Subcutaneous adipose tissue (tissue), 4 donors: Measurements from ENCODE around the gene HS6ST3. TPM values are rescaled to one million over a fixed set of nuclear protein-coding genes. Genes with fewer than 3 reads are reported as not detected.

ENCODE experiments used
- total RNA-seq, 4 donors: library from RNA; depleted of rRNA; stranded (reverse); fragments of >200 nt; gene quantifications; one replicate each; pipeline ENCODE4 v1.1.0, GENCODE V29; 2016
- TF ChIP-seq, protein P1 (sequence below): fragments of 450-650 bp; IDR thresholded peaks from one replicate; pipeline ENCODE4 v1.5.1; 2016; ENCODE audit warnings: low read depth, mild to moderate bottlenecking, control low read depth, antibody characterized with exemption, moderate library complexity

HS6ST3 gene
- total RNA-seq, 4 donors from 2014 or later: 0.33 to 1.3 (median 0.99) TPM

- TF ChIP-seq, protein P1, sequence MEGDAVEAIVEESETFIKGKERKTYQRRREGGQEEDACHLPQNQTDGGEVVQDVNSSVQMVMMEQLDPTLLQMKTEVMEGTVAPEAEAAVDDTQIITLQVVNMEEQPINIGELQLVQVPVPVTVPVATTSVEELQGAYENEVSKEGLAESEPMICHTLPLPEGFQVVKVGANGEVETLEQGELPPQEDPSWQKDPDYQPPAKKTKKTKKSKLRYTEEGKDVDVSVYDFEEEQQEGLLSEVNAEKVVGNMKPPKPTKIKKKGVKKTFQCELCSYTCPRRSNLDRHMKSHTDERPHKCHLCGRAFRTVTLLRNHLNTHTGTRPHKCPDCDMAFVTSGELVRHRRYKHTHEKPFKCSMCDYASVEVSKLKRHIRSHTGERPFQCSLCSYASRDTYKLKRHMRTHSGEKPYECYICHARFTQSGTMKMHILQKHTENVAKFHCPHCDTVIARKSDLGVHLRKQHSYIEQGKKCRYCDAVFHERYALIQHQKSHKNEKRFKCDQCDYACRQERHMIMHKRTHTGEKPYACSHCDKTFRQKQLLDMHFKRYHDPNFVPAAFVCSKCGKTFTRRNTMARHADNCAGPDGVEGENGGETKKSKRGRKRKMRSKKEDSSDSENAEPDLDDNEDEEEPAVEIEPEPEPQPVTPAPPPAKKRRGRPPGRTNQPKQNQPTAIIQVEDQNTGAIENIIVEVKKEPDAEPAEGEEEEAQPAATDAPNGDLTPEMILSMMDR: no peak
Observed at GRCh38 chr13:96728463-96728862, 638.6 kb downstream of the HS6ST3 start.

GRCh38 chr13:96730676-96731075 is 640.8 kb downstream of the HS6ST3 start:
- TF ChIP-seq, protein P1: no peak

DNA sequence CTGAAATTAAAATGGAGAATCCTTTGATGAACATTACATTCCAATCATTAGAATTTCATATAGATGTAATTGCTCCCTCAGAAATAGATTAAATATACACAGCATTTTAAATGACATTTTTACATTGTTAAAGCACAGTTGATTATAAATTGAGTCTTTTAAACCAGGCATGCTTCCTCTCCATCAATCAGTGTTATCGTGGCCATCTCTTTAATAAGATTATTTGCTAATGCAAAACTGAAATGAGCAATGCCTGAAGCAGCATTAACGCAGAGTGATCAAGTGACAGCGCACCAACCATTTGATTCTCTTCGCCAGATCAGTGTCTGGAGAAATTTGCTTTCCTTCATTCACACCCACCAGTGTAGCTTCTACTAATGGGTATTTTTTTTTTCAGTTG is 644.6 kb downstream of the HS6ST3 start:
- TF ChIP-seq, protein P1: no peak

GRCh38 chr13:96741779-96742178 is 651.9 kb downstream of the HS6ST3 start:
- TF ChIP-seq, protein P1: no peak

DNA sequence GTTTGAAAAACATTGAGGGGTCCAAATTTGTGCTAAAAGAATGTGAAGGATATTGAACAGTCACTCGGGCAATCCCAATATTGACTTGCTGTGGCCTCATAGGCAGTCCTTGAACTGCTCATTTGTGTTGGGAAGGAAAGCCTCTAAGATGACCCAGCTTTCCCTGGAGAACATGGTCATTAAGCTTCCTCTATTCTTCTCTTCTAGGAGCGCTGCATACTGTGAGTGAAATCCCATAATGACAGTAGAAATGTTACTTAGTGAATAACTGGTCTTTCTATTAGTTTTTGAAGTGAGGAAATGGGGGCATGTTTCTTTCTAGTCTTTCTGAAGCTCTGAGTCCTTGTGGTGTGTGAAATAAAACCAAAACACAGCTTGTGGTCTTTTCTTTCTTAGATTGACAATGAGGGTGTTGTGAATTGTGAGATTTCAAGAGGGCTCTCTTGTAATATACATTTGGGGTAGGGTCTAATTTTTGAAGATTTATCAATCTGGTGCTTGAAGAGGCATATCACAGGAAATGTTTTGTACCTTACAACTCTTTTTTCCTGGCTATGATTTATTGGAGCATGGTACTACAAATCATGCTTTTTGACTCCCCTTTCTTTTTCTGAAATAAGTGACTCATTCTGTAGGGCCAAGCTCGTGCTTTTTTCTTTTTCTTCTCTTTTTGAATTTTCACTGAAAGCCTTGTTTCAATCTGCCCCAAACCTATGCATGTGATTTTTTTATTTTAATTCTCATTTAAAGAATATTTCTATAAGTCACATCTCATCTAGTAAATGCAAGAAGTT is 653.6 kb downstream of the HS6ST3 start:
- TF ChIP-seq, protein P1: no peak

DNA sequence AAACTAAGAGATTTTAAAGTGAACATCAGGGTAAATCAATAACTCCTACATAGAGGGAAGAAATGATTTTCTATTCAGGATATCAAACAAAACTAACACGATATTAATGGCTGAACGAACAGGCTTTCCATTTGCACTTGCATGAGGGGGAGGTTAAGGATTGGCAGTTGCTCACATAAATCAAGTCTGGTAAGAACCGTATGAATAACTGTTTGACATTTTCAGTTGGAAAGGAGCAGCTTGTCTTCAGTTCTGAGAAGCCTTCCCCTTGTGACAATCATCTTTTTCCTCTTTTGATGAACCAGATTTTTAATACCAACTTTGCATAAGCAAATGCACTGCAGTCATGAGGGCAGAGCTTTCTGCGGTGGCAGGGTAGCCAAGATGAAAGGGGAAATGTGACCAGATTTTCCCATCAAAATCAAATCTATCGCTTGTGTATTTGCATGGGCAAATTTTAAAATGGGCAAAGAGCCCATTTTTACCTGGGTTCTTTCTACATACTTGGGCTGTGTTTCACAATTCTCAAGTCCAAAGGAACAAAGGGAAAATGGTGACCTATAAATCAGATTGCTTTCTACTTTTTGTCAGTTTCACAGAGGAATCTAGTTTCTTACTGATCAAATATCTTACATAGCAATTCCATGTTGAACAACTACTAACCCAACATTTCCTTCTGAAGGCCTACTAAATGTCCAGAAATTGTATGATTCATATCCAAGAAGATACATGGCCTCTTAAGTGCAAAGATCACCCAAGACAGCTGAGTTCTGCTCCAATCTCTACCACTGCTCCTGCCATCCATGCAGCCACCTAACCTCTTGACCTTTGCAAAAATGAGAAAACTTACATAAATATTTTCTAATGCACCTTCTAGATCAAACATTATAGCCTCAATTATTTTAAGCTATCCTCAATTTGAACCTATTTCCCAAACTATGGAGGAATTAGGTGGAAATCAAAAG is 654.7 kb downstream of the HS6ST3 start:
- TF ChIP-seq, protein P1: no peak

- TF ChIP-seq, protein P1: no peak
Observed at GRCh38 chr13:96746886-96747285, 657.0 kb downstream of the HS6ST3 start.
